Heart left ventricle (tissue), 13 donors: ENCODE measurements around the gene SCUBE3.

Experiments
- POLR2A ChIP-seq, 2 donors: fragments of 450-650 bp; IDR thresholded peaks; one replicate each; pipeline ENCODE4 v1.6.1; 2017; ENCODE audit warnings: antibody characterized with exemption in 2 of 2, mild to moderate bottlenecking in 2 of 2, moderate library complexity in 2 of 2
- TF ChIP-seq, protein P1 (sequence below), 12 donors: fragments of 200-600 bp; sonication (generic) in 4 of 12; IDR thresholded peaks; one replicate each; pipeline versions ENCODE4 v1.5.0 to v1.8.0; 2018 to 2022; ENCODE audit warnings: antibody characterized with exemption in 12 of 12, mild to moderate bottlenecking in 5 of 12
- donor health status: ischemic (EF 13 %, LVEDD 7.1; RV severe dilation, severe dysfunction).
- donor health status: DM: no; HTN: yes; CAD: no.
- donor health status: DM: no; HTN: no; CAD: no.
- donor health status: ischemic (EF 25% LVEDD 6.9; RV normal size, moderate dysfunction).
- donor health status: ischemic (EF 25% LVEDD 5.7; RV mildly dilated, moderate dysfunction).
- donor health status: ischemic (EF 35%, LVEDD 5.7; RV mildly dilated, moderate dysfunction).
- donor health status: nonischemic (EF 11% LVEDD 7.7; RV severe dilation, severe dysfunction).
- donor health status: DM: yes; HTN: yes; CAD: no.
- donor health status: PGD.
- donor health status: ischemic (EF 29% LVEDD 5.4; RV normal size, mild dysfunction).
- donor health status: nonischemic (EF 23%, LVEDD 6.1; RV moderate dilation, normal function).

DNA sequence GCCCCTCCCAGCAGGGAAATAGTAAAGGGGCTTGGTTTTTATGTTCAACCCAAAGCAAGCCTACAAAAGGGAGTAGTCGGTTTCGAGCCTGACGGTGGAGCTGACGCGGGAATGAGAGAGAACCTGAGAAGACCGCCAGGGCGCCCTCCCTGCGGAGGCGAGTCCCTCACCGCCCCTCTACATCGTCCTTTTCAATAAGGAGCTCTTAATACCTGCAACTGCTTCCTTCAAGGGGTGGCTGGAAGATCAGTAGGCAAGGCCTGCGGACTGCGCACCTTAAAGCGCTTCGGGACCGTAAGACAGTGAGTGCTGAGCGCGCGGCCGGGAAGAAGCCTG is 45.1 kb downstream of the SCUBE3 start:
- TF ChIP-seq, protein P1, sequence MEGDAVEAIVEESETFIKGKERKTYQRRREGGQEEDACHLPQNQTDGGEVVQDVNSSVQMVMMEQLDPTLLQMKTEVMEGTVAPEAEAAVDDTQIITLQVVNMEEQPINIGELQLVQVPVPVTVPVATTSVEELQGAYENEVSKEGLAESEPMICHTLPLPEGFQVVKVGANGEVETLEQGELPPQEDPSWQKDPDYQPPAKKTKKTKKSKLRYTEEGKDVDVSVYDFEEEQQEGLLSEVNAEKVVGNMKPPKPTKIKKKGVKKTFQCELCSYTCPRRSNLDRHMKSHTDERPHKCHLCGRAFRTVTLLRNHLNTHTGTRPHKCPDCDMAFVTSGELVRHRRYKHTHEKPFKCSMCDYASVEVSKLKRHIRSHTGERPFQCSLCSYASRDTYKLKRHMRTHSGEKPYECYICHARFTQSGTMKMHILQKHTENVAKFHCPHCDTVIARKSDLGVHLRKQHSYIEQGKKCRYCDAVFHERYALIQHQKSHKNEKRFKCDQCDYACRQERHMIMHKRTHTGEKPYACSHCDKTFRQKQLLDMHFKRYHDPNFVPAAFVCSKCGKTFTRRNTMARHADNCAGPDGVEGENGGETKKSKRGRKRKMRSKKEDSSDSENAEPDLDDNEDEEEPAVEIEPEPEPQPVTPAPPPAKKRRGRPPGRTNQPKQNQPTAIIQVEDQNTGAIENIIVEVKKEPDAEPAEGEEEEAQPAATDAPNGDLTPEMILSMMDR (IDR thresholded peaks at IDR 0.05): peak in 1 of 12 donors; percentile 11
- no peak for TF ChIP-seq POLR2A (IDR thresholded peaks at IDR 0.05)
